ENCODE results near the gene ZPBP2. TPM values are rescaled to one million over a fixed set of nuclear protein-coding genes. Genes with fewer than 3 reads are reported as not detected.

Gene ZPBP2
- total RNA-seq, 1 experiment from 2014 or later, result not detected

- TF ChIP-seq EGR1 (IDR thresholded peaks at IDR 0.05; ENCODE audit: low read depth) (no peak), RAD21 (IDR thresholded peaks at IDR 0.05; ENCODE audit: low read depth) (peak; percentile 63), YY1 (IDR thresholded peaks at IDR 0.05; ENCODE audit: extremely low read depth, insufficient replicate concordance, low read depth, low read length) (no peak)
These were observed 3.9 kb upstream of the ZPBP2 start, which contains the start of gene IKZF3 (continued) for GRCh38 chr17:39863918-39864746.

DNA sequence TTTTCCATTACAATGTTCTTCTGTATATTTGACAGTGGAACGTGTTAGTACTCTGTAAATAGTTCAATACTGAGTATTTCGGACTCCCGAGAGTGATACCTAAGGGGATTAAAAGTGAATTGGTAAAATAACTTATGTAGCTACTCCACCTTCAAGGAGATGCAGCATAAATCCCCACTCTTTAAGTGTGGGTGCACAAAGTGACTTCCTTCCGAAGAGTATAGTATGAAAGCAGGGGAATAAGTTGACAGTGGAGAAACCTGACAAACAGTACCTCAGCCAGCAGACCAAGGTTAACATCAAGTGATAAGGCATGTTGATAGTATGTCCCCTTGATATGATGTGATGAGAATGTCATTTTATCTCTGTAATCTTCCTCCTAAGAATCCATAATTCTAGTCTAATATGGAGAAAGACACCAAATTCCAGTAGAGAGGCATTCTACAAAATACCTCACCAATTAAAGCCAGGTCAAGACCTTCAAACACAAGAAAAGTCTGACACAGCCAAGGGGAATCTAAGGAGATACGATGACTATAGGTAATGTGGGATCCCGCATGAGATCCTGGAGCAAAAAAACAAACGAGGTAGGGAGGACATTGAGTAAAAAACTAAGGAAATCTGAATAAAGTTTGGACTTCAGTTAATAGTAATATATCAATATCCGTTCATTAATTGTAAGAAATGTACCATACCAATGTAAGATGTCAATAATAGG is 1.8 kb upstream of the ZPBP2 start:
- CTCF ChIA-PET, result no interaction called here
- ATAC-seq (no peak), DNase-seq (ENCODE audit: low read depth, low spot score) (no peak)
- POLR2A ChIA-PET, result interaction anchor here (0.5 kb wide), 1 partner anchor 839 kb away, joined by 3 read pairs; no protein-coding TSS in a partner anchor
- Histone ChIP-seq H3K9me3 (ENCODE audit: control insufficient read depth in 1 of 2, insufficient read depth in 1 of 2, low read depth in 1 of 2, low read length in 2 of 2) (no peaks in the 10 kb centered on the region), H3K9me2 (ENCODE audit: insufficient read depth) (no peaks in the 10 kb centered on the region), H3K36me3 (ENCODE audit: control insufficient read depth in 1 of 2, insufficient read depth in 2 of 2, low read length in 2 of 2) (no peaks in the 10 kb centered on the region), H3K4me2 (ENCODE audit: low read length) (no peak overlapping the region), H3K79me2 (ENCODE audit: insufficient read depth, low read length) (no peaks in the 10 kb centered on the region), H3K4me1 (ENCODE audit: control insufficient read depth in 1 of 2, insufficient read depth in 2 of 2, low read length in 2 of 2) (peaks cover 7 to 14% of the 10 kb centered on the region in 2 experiments; a peak in 3 of 4 replicates), H2AFZ (ENCODE audit: low read depth, low read length, poor library complexity, severe bottlenecking) (no peak overlapping the region), H3K27ac (ENCODE audit: low read depth, low read length) (no peak overlapping the region), H3K27me3 (ENCODE audit: insufficient read depth, low read length) (peaks cover 28% of the 10 kb centered on the region), H4K20me1 (ENCODE audit: insufficient read depth) (no peaks in the 10 kb centered on the region), H3K4me3 (replicated peaks in 1 of 2; ENCODE audit: low read depth in 1 of 2, low read length in 2 of 2) (no peak overlapping the region), H3K9ac (ENCODE audit: low read length) (no peak overlapping the region)
- BruUV-seq (replicated peaks), result no TSS peak
- intact Hi-C loops (cut with micrococcal nuclease), result no loop called here
- RAD21 ChIA-PET (ENCODE audit: low non-redundant PET in 1 of 2, low total read pairs in 2 of 2, uncharacterized antibody in 2 of 2, unreplicated experiment in 2 of 2), result no interaction called here
- no peak for TF ChIP-seq TCF7L2 (IDR thresholded peaks at IDR 0.05; ENCODE audit: borderline replicate concordance, extremely low read depth, insufficient read depth, insufficient read length)
- no peak for TF ChIP-seq SIN3A (IDR thresholded peaks at IDR 0.05; ENCODE audit: low read depth)
- no peak for TF ChIP-seq ZBTB33 (IDR thresholded peaks at IDR 0.05; ENCODE audit: extremely low read depth, insufficient replicate concordance, low read length)
- TF ChIP-seq REST (IDR thresholded peaks at IDR 0.05; ENCODE audit: low read depth), result no peak
- TF ChIP-seq CEBPB (IDR thresholded peaks at IDR 0.05; ENCODE audit: low read depth), result no peak
- no peak for TF ChIP-seq MAX (IDR thresholded peaks at IDR 0.05)
- no peak for TF ChIP-seq RAD21 (IDR thresholded peaks at IDR 0.05; ENCODE audit: low read depth)
- TF ChIP-seq ELF1 (IDR thresholded peaks at IDR 0.05; ENCODE audit: borderline replicate concordance, low read depth), result no peak
- no peak for TF ChIP-seq SRF (IDR thresholded peaks at IDR 0.05; ENCODE audit: low read depth)
- TF ChIP-seq, protein P1, sequence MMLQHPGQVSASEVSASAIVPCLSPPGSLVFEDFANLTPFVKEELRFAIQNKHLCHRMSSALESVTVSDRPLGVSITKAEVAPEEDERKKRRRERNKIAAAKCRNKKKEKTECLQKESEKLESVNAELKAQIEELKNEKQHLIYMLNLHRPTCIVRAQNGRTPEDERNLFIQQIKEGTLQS (IDR thresholded peaks at IDR 0.05), result no peak
- TF ChIP-seq JUND (IDR thresholded peaks at IDR 0.05), result no peak
- no peak for TF ChIP-seq YY1 (IDR thresholded peaks at IDR 0.05; ENCODE audit: extremely low read depth, insufficient replicate concordance, low read depth, low read length)
- TF ChIP-seq POLR2AphosphoS5 (IDR thresholded peaks at IDR 0.05; ENCODE audit: low read depth, low read length), result no peak
- no peak for TF ChIP-seq EZH2 (IDR thresholded peaks at IDR 0.05)
- TF ChIP-seq FOSL1 (IDR thresholded peaks at IDR 0.05; ENCODE audit: low read depth), result no peak
- no peak for TF ChIP-seq ZFX (IDR thresholded peaks at IDR 0.05)
- TF ChIP-seq ZNF274 (IDR thresholded peaks at IDR 0.05; ENCODE audit: low read depth, low read length), result no peak
- no peak for TF ChIP-seq EGR1 (IDR thresholded peaks at IDR 0.05; ENCODE audit: low read depth)

Data from HCT116 (cell line).